Activated naive CD8-positive, alpha-beta T cell treated with anti-CD3 and anti-CD28 coated beads, Interleukin-2, amount 10 ng/mL, durations not matched to agents 7 days and 5 days (primary cell): ENCODE results near the gene GUCY2F. TPM values are rescaled to one million over a fixed set of nuclear protein-coding genes. Genes with fewer than 3 reads are reported as not detected.

Source experiments
- ATAC-seq: fragments of 150-1000 bp; cut with Tn5 transposase; one replicate; pipeline ENCODE4 v1.10.0; 2021; ENCODE audit warnings: low read depth, moderate library complexity
- POLR2A ChIA-PET: fragments of 350-600 bp; sonication (Branson Sonifier 250); formaldehyde crosslinking; loops from one replicate; lab custom pipeline; 2021; ENCODE audit warnings: antibody characterized with exemption; lab: Charles Lee
- DNase-seq: peaks from one replicate; pipeline ENCODE4 v3.0.0; 2021
- H3K27ac Mint-ChIP-seq: one replicate; pipeline ENCODE4 v1.8.0; 2022; ENCODE audit warnings: mild to moderate bottlenecking, mixed read lengths
- H3K27me3 Mint-ChIP-seq: one replicate; pipeline ENCODE4 v1.8.0; 2022; ENCODE audit warnings: mild to moderate bottlenecking, moderate library complexity, mixed read lengths
- H3K36me3 Mint-ChIP-seq: one replicate; pipeline ENCODE4 v1.8.0; 2021; ENCODE audit warnings: mild to moderate bottlenecking, mixed read lengths
- H3K4me1 Mint-ChIP-seq: one replicate; pipeline ENCODE4 v1.8.0; 2021; ENCODE audit warnings: mixed read lengths
- H3K4me3 Mint-ChIP-seq: one replicate; pipeline ENCODE4 v1.8.0; 2022; ENCODE audit warnings: mild to moderate bottlenecking, moderate library complexity, mixed read lengths
- H3K9me3 Mint-ChIP-seq: one replicate; pipeline ENCODE4 v1.8.0; 2021; ENCODE audit warnings: mixed read lengths
- total RNA-seq, 2 experiments: library from RNA; stranded (reverse); gene quantifications; one replicate each; pipeline ENCODE4 v1.2.3, GENCODE V29; 2021

The GUCY2F gene
- total RNA-seq, 2 experiments from 2014 or later, result not detected

DNA sequence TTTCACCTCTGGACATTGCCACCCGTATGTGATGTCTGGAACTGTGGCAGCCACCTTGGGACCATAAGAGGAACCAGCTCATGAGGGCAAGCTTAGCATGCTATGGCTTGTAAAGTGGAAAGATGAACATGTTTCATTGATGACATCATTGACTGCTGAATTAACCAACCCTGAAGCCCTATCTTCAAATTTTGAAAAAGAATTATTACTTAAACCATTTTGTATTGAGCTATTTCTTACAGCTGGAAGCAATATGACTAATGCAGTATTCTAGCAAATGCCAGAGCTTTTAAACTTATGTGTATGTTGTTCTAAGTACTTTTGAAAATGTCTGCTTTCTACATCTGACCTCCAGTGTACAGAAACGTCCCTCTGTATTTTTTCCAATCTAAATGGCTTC is 18.1 kb downstream of the GUCY2F start:
- H3K27ac Mint-ChIP-seq, result no peak overlapping the region
- DNase-seq, result no peak
- no peaks in the 10 kb centered on the region for H3K4me1 Mint-ChIP-seq
- POLR2A ChIA-PET, result no interaction called here
- peaks cover 4% of the 10 kb centered on the region for H3K27me3 Mint-ChIP-seq
- no peak overlapping the region for H3K4me3 Mint-ChIP-seq
- H3K9me3 Mint-ChIP-seq, result no peaks in the 10 kb centered on the region
- H3K36me3 Mint-ChIP-seq, result no peaks in the 10 kb centered on the region
- ATAC-seq, result no peak

DNA sequence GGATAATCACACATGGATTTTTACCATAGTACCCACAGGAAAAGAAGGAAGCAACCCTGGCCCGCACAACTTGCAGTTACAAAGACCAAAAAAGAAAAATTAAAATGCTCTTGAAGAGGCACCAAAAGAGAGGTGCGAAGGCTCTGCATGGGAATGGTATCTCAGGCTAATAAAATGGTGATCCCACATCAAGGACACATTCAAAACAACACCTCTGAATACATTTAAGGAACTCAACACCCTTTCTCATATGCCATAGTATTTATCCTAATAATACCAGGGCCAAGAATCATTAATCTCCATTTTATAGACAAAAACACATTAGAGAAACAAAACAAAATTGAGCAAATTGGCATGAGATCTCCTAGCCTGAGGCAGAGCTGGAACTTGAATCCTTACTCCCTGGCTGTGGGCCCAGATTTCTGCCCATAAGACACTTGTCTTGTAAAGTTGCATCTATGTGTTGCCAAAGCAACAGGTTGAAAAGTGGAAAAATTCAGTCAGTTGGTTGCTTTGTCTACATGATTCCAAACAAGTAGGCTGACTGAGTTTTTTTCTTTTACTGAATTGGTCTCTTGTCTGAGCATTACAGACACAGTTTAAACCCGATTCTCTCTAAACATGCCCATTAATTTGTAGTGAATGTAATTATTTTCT is 33.5 kb downstream of the GUCY2F start:
- H3K27me3 Mint-ChIP-seq, result no peaks in the 10 kb centered on the region

DNA sequence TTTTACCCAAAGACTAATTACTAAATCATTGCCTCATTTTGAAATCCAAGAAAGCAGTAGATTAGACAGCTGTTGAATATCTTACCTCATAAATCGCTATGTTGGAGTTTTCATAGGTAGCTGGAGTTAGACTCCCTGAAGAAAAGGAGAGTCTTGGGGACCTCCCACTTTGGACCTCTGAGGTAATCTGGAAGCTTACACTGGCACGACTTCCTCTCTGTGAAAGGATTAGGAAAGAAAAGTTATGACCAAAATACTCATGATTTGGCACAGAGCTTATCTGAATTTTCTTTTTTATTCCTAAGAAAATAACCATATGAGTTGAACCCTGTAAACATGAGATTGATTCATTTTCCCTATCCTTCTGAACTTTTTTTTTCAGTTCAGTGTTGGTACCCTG is 40.6 kb downstream of the GUCY2F start:
- Mint-ChIP-seq H3K27me3 (no peaks in the 10 kb centered on the region), H3K36me3 (no peaks in the 10 kb centered on the region), H3K9me3 (no peaks in the 10 kb centered on the region), H3K4me1 (no peaks in the 10 kb centered on the region), H3K27ac (no peak overlapping the region), H3K4me3 (no peak overlapping the region)
- POLR2A ChIA-PET, result no interaction called here
- DNase-seq (no peak), ATAC-seq (no peak)

More for the DNA sequence above, 33.5 kb downstream of the GUCY2F start:
- H3K36me3 Mint-ChIP-seq, result no peaks in the 10 kb centered on the region
- H3K27ac Mint-ChIP-seq, result no peak overlapping the region
- H3K9me3 Mint-ChIP-seq, result no peaks in the 10 kb centered on the region
- H3K4me1 Mint-ChIP-seq, result no peaks in the 10 kb centered on the region
- DNase-seq (no peak), ATAC-seq (no peak)
- POLR2A ChIA-PET, result no interaction called here
- H3K4me3 Mint-ChIP-seq, result no peak overlapping the region

DNA sequence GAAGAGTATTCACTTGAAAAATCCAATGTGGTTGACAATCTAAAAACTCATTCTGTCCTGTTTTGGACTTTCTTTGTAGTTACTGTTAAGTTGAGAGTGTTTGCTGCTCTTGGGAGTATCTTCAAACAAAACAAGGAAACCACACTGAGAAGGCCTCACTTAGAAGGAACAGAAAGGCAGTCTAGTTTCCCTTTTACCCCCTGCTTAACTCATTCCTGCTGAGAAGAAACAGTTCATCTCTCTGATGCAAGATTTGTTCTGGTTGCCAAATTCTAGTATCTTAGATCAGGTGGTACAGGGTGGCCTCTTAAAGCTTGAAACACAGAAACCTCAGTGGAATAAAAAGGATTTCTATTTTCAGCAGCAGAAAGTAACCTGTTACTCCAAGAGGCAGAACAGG is 41.4 kb downstream of the GUCY2F start:
- no peak for ATAC-seq
- H3K9me3 Mint-ChIP-seq, result no peaks in the 10 kb centered on the region
- no peak overlapping the region for H3K27ac Mint-ChIP-seq
- H3K27me3 Mint-ChIP-seq, result no peaks in the 10 kb centered on the region
- no peaks in the 10 kb centered on the region for H3K4me1 Mint-ChIP-seq
- no peak overlapping the region for H3K4me3 Mint-ChIP-seq
- DNase-seq, result no peak
- H3K36me3 Mint-ChIP-seq, result no peaks in the 10 kb centered on the region
- POLR2A ChIA-PET, result no interaction called here

GRCh38 chrX:109409181-109409580 is 72.7 kb downstream of the GUCY2F start:
- DNase-seq (no peak), ATAC-seq (no peak)
- Mint-ChIP-seq H3K27ac (no peak overlapping the region), H3K36me3 (no peaks in the 10 kb centered on the region), H3K9me3 (no peaks in the 10 kb centered on the region), H3K4me3 (no peak overlapping the region), H3K4me1 (no peaks in the 10 kb centered on the region), H3K27me3 (no peaks in the 10 kb centered on the region)
- POLR2A ChIA-PET, result no interaction called here

DNA sequence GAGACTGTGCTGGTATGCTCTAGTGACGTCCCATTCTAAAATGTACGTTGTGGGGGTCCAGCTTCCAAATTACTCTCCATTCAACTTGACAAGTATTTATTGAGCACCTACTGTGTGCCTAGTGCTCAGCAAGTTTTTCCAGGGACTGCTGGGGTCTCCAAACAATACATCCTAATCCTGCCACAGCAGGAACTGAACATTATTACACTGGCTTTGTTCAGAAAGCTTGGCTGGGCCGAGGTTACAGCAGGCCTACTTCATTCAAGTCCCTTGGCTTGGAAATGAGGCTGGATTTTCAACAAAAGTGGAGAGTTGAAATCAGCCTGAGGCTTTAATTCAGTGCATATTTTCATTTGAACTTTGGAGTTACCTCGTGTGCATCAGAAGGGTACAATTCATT is 78.0 kb downstream of the GUCY2F start:
- Mint-ChIP-seq H3K4me3 (no peak overlapping the region), H3K9me3 (no peaks in the 10 kb centered on the region), H3K27me3 (no peaks in the 10 kb centered on the region), H3K27ac (no peak overlapping the region), H3K4me1 (no peaks in the 10 kb centered on the region), H3K36me3 (no peaks in the 10 kb centered on the region)
- DNase-seq, result no peak
- POLR2A ChIA-PET, result no interaction called here
- ATAC-seq, result no peak

- Mint-ChIP-seq H3K9me3 (no peaks in the 10 kb centered on the region), H3K4me3 (no peak overlapping the region), H3K36me3 (no peaks in the 10 kb centered on the region), H3K27me3 (peaks cover 1% of the 10 kb centered on the region), H3K27ac (no peak overlapping the region), H3K4me1 (no peaks in the 10 kb centered on the region)
- DNase-seq, result no peak
- no peak for ATAC-seq
- POLR2A ChIA-PET, result no interaction called here
These were observed 82.1 kb downstream of the GUCY2F start for GRCh38 chrX:109399831-109400230.

DNA sequence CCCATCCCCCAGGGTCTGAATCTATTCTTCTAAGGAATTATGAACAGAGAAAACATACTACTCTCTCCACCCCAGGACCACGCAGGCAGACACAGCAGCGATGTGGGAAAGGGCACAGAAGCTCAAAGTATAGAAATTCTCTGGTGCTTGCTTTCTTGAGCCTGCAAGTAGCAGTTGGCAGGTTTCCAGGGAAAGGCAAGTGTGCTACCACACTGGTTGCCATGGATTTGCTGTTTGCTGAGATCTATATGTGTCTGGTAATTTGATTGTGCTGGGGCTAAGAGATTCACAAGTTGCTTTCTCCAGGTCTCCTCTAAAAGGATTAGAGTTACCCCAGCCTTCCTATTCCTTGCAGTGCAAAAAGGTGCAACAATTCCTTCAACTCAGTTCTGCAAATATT is 83.1 kb downstream of the GUCY2F start:
- no peak overlapping the region for H3K27ac Mint-ChIP-seq
- ATAC-seq, result no peak
- DNase-seq, result no peak
- peaks cover 1% of the 10 kb centered on the region for H3K27me3 Mint-ChIP-seq
- no peaks in the 10 kb centered on the region for H3K36me3 Mint-ChIP-seq
- H3K9me3 Mint-ChIP-seq, result no peaks in the 10 kb centered on the region
- no peak overlapping the region for H3K4me3 Mint-ChIP-seq
- POLR2A ChIA-PET, result no interaction called here
- no peaks in the 10 kb centered on the region for H3K4me1 Mint-ChIP-seq

DNA sequence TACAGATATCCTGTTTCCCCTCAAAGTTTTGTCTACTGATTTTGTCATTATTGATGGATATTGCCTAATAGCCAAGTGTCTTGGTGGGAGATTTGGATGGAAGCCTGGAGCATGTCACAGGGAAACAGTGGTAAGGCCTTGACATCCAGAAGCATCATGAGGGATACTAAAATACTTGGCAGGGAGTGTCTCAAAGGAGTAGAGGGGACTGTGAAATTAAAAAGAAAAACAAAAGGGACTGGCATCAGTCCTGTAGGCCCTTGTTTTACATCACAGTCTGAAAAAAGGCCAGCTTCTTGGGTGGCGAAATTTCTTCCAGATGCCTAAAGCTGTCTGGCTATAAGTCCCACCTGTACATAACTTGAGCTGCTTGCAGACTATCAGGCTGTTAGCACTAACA is 83.8 kb downstream of the GUCY2F start:
- Mint-ChIP-seq H3K9me3 (no peaks in the 10 kb centered on the region), H3K4me3 (no peak overlapping the region), H3K27ac (no peak overlapping the region), H3K27me3 (peaks cover 1% of the 10 kb centered on the region), H3K36me3 (no peaks in the 10 kb centered on the region), H3K4me1 (no peaks in the 10 kb centered on the region)
- DNase-seq (no peak), ATAC-seq (no peak)
- POLR2A ChIA-PET, result no interaction called here

GRCh38 chrX:109393859-109394258 is 88.0 kb downstream of the GUCY2F start:
- Mint-ChIP-seq H3K27ac (no peak overlapping the region), H3K36me3 (no peaks in the 10 kb centered on the region), H3K4me3 (no peak overlapping the region), H3K27me3 (peaks cover 1% of the 10 kb centered on the region), H3K4me1 (no peaks in the 10 kb centered on the region), H3K9me3 (no peaks in the 10 kb centered on the region)
- POLR2A ChIA-PET, result no interaction called here
- ATAC-seq (no peak), DNase-seq (no peak)

DNA sequence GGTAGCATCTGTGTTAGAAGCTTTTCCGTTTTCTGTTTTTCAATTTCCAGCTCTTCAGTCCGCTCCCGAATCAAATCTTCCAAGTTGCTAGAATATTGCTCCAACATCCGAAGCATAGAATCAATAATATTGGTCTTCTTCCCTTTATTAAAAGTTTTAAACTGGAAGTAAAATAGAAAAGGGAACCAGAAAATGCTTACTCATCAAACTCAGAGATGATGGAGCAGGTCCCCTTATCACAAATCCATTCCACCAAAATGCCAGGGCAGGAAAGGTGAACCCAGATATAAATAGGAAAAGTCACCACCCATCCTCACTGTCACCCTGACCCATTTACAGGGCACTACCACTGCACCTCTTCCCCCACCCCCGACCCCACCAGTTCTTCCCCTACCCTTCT is 89.0 kb downstream of the GUCY2F start:
- H3K4me1 Mint-ChIP-seq, result no peaks in the 10 kb centered on the region
- no peaks in the 10 kb centered on the region for H3K9me3 Mint-ChIP-seq
- H3K36me3 Mint-ChIP-seq, result no peaks in the 10 kb centered on the region
- no peak overlapping the region for H3K27ac Mint-ChIP-seq
- POLR2A ChIA-PET, result no interaction called here
- DNase-seq (no peak), ATAC-seq (no peak)
- no peak overlapping the region for H3K4me3 Mint-ChIP-seq
- H3K27me3 Mint-ChIP-seq, result peaks cover 1% of the 10 kb centered on the region

DNA sequence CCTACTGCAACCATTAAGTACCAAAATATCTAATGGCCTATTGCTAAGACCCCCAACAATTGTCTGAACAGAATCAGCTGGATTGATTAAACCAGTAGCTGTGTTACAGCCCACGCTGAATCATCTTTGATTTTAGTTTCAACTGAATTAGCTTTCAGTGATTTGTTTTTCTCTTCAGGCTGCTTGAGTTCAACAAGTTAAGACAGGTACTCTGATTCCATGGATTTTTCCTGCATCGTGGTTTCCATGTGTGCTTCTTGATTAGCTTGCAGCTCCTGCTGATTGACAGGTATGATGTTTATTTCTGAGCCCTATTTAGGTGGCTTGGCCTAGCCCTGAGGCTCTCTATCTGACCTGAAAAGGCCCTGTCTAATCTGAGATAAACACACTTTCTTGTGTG is 91.3 kb downstream of the GUCY2F start:
- Mint-ChIP-seq H3K36me3 (no peaks in the 10 kb centered on the region), H3K27me3 (no peaks in the 10 kb centered on the region), H3K9me3 (no peaks in the 10 kb centered on the region), H3K27ac (no peak overlapping the region), H3K4me3 (no peak overlapping the region), H3K4me1 (no peaks in the 10 kb centered on the region)
- no peak for ATAC-seq
- no peak for DNase-seq
- POLR2A ChIA-PET, result no interaction called here

DNA sequence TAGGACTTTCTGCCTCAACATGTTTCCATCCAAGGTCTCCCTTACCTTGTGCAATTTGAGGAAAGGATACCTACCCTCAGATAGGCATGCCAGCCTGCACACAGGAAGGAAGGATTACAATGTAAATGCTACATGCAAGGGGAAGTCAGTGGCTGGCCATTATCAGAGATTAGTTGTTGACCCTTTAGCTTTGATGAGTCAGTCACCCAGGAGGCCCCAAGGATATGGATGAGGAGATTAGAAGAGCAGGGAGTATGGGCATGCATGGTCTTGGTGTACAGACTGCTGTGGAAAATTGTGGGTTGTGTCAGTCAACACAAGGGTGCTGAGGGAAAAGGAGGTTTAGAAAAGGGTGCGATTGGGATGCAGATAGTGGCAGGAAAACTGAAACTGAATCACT is 92.0 kb downstream of the GUCY2F start:
- H3K4me1 Mint-ChIP-seq, result no peaks in the 10 kb centered on the region
- H3K9me3 Mint-ChIP-seq, result no peaks in the 10 kb centered on the region
- no peak overlapping the region for H3K27ac Mint-ChIP-seq
- H3K36me3 Mint-ChIP-seq, result no peaks in the 10 kb centered on the region
- H3K4me3 Mint-ChIP-seq, result no peak overlapping the region
- ATAC-seq (no peak), DNase-seq (no peak)
- H3K27me3 Mint-ChIP-seq, result no peaks in the 10 kb centered on the region
- POLR2A ChIA-PET, result no interaction called here

GRCh38 chrX:109384699-109385098 is 97.2 kb downstream of the GUCY2F start:
- H3K36me3 Mint-ChIP-seq, result no peaks in the 10 kb centered on the region
- H3K9me3 Mint-ChIP-seq, result no peaks in the 10 kb centered on the region
- no peak for ATAC-seq
- no peak overlapping the region for H3K4me3 Mint-ChIP-seq
- H3K27ac Mint-ChIP-seq, result no peak overlapping the region
- POLR2A ChIA-PET, result no interaction called here
- DNase-seq, result no peak
- H3K27me3 Mint-ChIP-seq, result no peaks in the 10 kb centered on the region
- no peaks in the 10 kb centered on the region for H3K4me1 Mint-ChIP-seq

- Mint-ChIP-seq H3K27ac (no peak overlapping the region), H3K27me3 (no peaks in the 10 kb centered on the region), H3K9me3 (no peaks in the 10 kb centered on the region), H3K36me3 (no peaks in the 10 kb centered on the region), H3K4me3 (no peak overlapping the region), H3K4me1 (no peaks in the 10 kb centered on the region)
- ATAC-seq (no peak), DNase-seq (no peak)
- POLR2A ChIA-PET, result no interaction called here
These were observed 99.6 kb downstream of the GUCY2F start for GRCh38 chrX:109382332-109382731.
